Measurements from ENCODE around the gene CHIC2.

The CHIC2 gene

GRCh38 chr4:53962516-53963225 lies 101.7 kb downstream of the CHIC2 start:
- Histone ChIP-seq H3K9ac (ENCODE audit: low read depth, low read length) (no peak overlapping the region), H3K79me2 (ENCODE audit: insufficient read depth, low read length) (no peaks in the 10 kb centered on the region), H3K4me3 (ENCODE audit: low read depth in 1 of 2, low read length in 2 of 2) (no peak overlapping the region), H3K4me2 (ENCODE audit: insufficient read depth, low read length) (no peak overlapping the region), H3K9me3 (ENCODE audit: insufficient read depth, low read length, severe bottlenecking) (no peaks in the 10 kb centered on the region), H3K36me3 (ENCODE audit: insufficient read depth, low read length) (no peaks in the 10 kb centered on the region), H4K20me1 (ENCODE audit: insufficient read depth, low read length) (no peaks in the 10 kb centered on the region), H2AFZ (ENCODE audit: low read depth, low read length) (no peak overlapping the region), H3K27ac (ENCODE audit: low read length) (no peak overlapping the region), H3K4me1 (ENCODE audit: insufficient read depth, low read length) (no peaks in the 10 kb centered on the region), H3K27me3 (ENCODE audit: insufficient read depth, low read length, poor library complexity) (no peaks in the 10 kb centered on the region)
- no peak for ATAC-seq (ENCODE audit: insufficient read depth, low read depth)
- no peak for TF ChIP-seq EZH2 (IDR thresholded peaks at IDR 0.05; ENCODE audit: borderline replicate concordance, low read depth, low read length, severe bottlenecking)
- DNase-seq = no peak

GRCh38 chr4:53961351-53961750 lies 103.1 kb downstream of the CHIC2 start:
- H3K4me3 ChIP-seq (ENCODE audit: low read depth in 1 of 2, low read length in 2 of 2) = no peak overlapping the region
- H3K36me3 ChIP-seq (ENCODE audit: insufficient read depth, low read length) = no peaks in the 10 kb centered on the region
- no peak overlapping the region for H3K4me2 ChIP-seq (ENCODE audit: insufficient read depth, low read length)
- no peaks in the 10 kb centered on the region for H3K79me2 ChIP-seq (ENCODE audit: insufficient read depth, low read length)
- DNase-seq (no peak), ATAC-seq (ENCODE audit: insufficient read depth, low read depth) (no peak)
- no peaks in the 10 kb centered on the region for H4K20me1 ChIP-seq (ENCODE audit: insufficient read depth, low read length)
- no peaks in the 10 kb centered on the region for H3K9me3 ChIP-seq (ENCODE audit: insufficient read depth, low read length, severe bottlenecking)
- no peak overlapping the region for H3K9ac ChIP-seq (ENCODE audit: low read depth, low read length)
- H2AFZ ChIP-seq (ENCODE audit: low read depth, low read length) = no peak overlapping the region
- no peak overlapping the region for H3K27ac ChIP-seq (ENCODE audit: low read length)
- TF ChIP-seq, protein P1, sequence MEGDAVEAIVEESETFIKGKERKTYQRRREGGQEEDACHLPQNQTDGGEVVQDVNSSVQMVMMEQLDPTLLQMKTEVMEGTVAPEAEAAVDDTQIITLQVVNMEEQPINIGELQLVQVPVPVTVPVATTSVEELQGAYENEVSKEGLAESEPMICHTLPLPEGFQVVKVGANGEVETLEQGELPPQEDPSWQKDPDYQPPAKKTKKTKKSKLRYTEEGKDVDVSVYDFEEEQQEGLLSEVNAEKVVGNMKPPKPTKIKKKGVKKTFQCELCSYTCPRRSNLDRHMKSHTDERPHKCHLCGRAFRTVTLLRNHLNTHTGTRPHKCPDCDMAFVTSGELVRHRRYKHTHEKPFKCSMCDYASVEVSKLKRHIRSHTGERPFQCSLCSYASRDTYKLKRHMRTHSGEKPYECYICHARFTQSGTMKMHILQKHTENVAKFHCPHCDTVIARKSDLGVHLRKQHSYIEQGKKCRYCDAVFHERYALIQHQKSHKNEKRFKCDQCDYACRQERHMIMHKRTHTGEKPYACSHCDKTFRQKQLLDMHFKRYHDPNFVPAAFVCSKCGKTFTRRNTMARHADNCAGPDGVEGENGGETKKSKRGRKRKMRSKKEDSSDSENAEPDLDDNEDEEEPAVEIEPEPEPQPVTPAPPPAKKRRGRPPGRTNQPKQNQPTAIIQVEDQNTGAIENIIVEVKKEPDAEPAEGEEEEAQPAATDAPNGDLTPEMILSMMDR (IDR thresholded peaks at IDR 0.05; ENCODE audit: borderline replicate concordance, extremely low read depth, low read length, poor library complexity, severe bottlenecking) = no peak
- TF ChIP-seq EZH2 (IDR thresholded peaks at IDR 0.05; ENCODE audit: borderline replicate concordance, low read depth, low read length, severe bottlenecking) = no peak
- H3K27me3 ChIP-seq (ENCODE audit: insufficient read depth, low read length, poor library complexity) = no peaks in the 10 kb centered on the region
- no peaks in the 10 kb centered on the region for H3K4me1 ChIP-seq (ENCODE audit: insufficient read depth, low read length)

GRCh38 chr4:53960843-53961242 lies 103.6 kb downstream of the CHIC2 start:
- H3K4me2 ChIP-seq (ENCODE audit: insufficient read depth, low read length) = no peak overlapping the region
- H4K20me1 ChIP-seq (ENCODE audit: insufficient read depth, low read length) = no peaks in the 10 kb centered on the region
- H3K27ac ChIP-seq (ENCODE audit: low read length) = no peak overlapping the region
- H3K79me2 ChIP-seq (ENCODE audit: insufficient read depth, low read length) = no peaks in the 10 kb centered on the region
- no peak for TF ChIP-seq EZH2 (IDR thresholded peaks at IDR 0.05; ENCODE audit: borderline replicate concordance, low read depth, low read length, severe bottlenecking)
- TF ChIP-seq, protein P1 (IDR thresholded peaks at IDR 0.05; ENCODE audit: borderline replicate concordance, extremely low read depth, low read length, poor library complexity, severe bottlenecking) = no peak
- DNase-seq (no peak), ATAC-seq (ENCODE audit: insufficient read depth, low read depth) (no peak)
- H2AFZ ChIP-seq (ENCODE audit: low read depth, low read length) = no peak overlapping the region
- no peaks in the 10 kb centered on the region for H3K36me3 ChIP-seq (ENCODE audit: insufficient read depth, low read length)
- H3K9ac ChIP-seq (ENCODE audit: low read depth, low read length) = no peak overlapping the region
- H3K4me3 ChIP-seq (ENCODE audit: low read depth in 1 of 2, low read length in 2 of 2) = no peak overlapping the region
- H3K4me1 ChIP-seq (ENCODE audit: insufficient read depth, low read length) = no peaks in the 10 kb centered on the region
- no peaks in the 10 kb centered on the region for H3K27me3 ChIP-seq (ENCODE audit: insufficient read depth, low read length, poor library complexity)
- H3K9me3 ChIP-seq (ENCODE audit: insufficient read depth, low read length, severe bottlenecking) = no peaks in the 10 kb centered on the region
